GM12875 (cell line): ENCODE results near the gene CNBD2.

Experiments used
- H3K4me3 ChIP-seq: one replicate; pipeline ENCODE4 v1.5.1; 2011; ENCODE audit warnings: low read depth, low read length, control low read depth
- TF ChIP-seq, protein P1 (sequence below): IDR thresholded peaks from 2 replicates; pipeline ENCODE4 v1.5.1; 2011; ENCODE audit warnings: low read depth, mild to moderate bottlenecking, control low read depth, inconsistent platforms, low read length, moderate library complexity, borderline replicate concordance; ENCODE audit not compliant: insufficient read depth

The CNBD2 gene

DNA sequence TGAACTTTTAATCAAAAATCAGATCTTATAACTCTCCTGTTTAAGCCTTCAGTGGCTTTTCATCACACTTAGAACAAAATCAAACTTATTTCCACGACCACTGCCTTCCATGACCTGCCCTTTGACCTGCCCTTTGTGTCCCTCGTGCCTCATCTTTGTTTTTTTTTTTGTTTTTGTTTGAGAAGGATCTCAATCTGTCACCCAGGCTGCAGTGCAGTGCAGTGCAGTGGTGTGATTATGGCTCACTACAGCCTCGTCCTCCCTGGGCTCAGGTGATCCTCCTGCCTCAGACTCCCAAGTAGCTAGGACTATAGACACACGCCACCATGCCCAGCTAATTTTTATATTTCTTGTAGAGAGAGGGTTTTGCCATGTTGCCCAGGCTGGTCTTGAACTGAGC lies 86.8 kb downstream of the CNBD2 start:
- H3K4me3 ChIP-seq = no peak overlapping the region
- TF ChIP-seq, protein P1, sequence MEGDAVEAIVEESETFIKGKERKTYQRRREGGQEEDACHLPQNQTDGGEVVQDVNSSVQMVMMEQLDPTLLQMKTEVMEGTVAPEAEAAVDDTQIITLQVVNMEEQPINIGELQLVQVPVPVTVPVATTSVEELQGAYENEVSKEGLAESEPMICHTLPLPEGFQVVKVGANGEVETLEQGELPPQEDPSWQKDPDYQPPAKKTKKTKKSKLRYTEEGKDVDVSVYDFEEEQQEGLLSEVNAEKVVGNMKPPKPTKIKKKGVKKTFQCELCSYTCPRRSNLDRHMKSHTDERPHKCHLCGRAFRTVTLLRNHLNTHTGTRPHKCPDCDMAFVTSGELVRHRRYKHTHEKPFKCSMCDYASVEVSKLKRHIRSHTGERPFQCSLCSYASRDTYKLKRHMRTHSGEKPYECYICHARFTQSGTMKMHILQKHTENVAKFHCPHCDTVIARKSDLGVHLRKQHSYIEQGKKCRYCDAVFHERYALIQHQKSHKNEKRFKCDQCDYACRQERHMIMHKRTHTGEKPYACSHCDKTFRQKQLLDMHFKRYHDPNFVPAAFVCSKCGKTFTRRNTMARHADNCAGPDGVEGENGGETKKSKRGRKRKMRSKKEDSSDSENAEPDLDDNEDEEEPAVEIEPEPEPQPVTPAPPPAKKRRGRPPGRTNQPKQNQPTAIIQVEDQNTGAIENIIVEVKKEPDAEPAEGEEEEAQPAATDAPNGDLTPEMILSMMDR = no peak

DNA sequence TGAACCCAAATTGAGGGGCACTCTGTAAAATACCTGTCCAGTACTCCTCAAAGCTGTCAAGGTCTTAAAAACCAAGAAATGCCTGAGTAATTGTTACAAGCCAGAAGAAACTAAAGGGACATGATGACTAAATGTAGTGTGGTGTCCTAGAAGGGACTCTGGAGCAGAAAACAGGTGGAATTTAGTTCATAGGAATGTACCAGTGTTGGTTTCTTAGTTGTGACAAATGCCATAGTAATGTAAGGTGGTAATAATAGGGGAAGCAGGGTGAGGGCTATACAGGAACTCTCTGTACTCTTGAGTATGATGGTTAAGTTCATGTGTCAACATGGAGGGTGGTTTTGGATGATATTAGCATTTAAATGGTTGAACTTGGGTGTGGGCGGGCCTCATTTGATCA lies 92.3 kb downstream of the CNBD2 start:
- TF ChIP-seq, protein P1 = no peak
- H3K4me3 ChIP-seq = no peak overlapping the region

DNA sequence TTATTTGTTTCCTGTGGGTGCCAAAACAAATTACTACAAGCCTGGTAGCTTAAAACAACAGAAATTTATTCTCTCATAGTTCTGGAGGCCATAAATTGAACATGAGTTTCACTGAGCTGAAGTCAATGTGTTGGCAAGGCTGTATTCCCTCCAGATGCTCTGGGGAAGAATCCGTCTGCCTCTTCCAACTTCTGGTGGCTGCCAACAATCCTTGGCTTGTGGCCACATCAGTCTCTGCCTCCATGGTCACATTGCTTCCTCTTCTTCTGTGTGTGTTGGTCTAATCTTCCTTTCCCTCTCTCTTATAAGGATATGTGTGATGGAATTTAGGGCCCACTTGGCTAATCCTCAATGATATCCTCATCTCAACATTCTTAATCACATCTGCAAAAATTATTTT lies 93.4 kb downstream of the CNBD2 start:
- H3K4me3 ChIP-seq = no peak overlapping the region
- TF ChIP-seq, protein P1 = no peak

DNA sequence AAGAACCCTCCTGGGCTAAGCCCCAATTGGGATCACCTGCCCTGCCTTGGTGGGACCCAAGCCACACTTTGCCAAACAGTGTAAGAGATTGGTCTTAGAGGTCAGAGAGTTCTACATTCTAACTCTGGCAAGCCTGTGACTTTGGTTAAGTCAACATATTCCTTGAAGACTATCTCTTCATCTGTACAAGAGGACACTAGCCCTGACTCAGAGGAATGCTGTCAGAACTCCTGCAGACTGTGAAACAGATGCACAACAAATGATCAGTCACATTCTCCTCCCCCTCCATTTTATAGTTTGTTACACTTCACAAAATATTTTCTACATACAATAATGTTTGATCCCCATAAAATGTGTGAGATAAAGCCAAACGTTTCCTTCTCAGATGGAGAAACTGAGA lies 94.4 kb downstream of the CNBD2 start:
- H3K4me3 ChIP-seq = no peak overlapping the region
- TF ChIP-seq, protein P1 = no peak

DNA sequence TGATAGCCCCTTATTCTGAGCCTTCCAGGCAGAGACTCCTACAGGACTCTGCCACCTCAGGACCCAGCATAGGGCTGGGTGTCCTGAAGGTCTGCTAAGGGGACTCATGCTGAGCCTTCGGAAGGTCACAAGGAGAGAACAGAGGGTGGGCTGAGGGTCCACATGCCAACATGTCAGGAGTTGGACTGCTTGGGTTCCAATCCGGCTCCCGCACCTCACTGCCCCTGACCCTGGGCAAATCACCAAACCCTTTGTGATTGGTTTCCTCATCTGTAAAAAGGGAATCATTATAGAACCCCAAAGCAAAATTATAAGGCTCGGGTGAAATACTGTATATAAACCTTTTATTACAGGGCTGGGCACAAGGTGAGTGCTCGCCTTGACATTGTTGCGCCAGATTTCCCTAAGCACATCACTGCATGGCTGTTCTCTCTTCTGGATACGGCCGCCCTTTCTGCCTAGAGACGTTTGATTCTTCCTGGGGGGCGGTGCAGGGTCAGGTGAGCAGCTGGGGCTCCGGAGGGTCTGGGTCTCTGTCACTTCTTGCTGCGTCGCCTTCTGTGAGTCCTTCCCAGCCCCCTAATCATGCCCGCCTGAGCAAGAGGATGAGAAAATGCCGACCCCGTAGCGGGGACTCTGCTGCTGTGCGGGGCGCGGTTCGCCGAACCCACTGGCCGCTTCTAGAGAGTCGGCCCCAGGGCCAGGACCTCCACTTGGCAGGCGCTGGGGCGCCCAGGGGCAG lies 95.7 kb downstream of the CNBD2 start:
- TF ChIP-seq, protein P1 = no peak
- H3K4me3 ChIP-seq = peak overlapping the region; percentile 57

DNA sequence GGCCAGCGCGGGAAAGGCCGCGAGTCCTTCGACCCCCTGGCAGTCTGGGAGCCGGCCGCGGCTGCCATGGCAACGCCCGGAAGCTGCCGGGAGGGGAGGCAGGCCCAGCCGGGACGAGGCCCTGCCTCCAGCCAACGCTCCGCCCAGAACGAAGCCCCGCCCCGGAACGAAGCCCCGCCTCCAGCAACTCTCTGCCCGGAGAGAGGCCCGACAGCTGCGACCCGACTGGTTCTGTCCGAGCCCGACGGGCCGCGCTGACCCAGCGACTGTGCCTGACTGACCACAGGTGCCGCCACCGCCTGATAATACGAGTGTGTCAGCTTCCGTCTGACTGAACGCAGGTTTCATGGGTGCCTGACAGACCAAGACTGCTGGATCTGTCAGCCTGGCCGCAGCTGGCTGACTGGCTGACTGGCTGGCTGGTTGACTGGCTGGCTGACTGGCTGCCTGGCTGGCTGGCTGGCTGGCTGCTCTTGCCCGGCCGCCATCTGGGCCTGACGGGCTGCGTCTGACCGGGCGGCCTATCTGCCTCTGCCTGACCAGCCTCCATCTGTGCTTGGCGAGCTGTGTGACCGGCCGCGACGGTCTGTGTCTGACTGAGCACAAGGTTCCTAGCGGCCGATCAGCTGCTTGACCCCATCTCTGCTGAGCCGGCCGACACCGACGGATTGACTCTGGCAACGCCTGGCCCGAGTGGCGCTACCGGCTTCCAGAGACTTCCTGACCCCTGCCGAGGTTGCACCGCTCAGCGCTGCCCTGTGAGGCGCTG lies 96.5 kb downstream of the CNBD2 start:
- peak overlapping the region; percentile 57 for H3K4me3 ChIP-seq
- TF ChIP-seq, protein P1 = no peak
